NOMO-1 treated with DMSO at 0.1 percent for 48 hours (cell line): Measurements from ENCODE around the gene GALR3.
A peak's percentile ranks its signal among the peaks of the same experiment; 100 is the strongest.

Source experiments
- DNase-seq: peaks from one replicate; lab custom pipeline; 2025; ENCODE audit not compliant: unreplicated experiment; lab: John Stamatoyannopoulos, UW

GALR3 gene

DNA sequence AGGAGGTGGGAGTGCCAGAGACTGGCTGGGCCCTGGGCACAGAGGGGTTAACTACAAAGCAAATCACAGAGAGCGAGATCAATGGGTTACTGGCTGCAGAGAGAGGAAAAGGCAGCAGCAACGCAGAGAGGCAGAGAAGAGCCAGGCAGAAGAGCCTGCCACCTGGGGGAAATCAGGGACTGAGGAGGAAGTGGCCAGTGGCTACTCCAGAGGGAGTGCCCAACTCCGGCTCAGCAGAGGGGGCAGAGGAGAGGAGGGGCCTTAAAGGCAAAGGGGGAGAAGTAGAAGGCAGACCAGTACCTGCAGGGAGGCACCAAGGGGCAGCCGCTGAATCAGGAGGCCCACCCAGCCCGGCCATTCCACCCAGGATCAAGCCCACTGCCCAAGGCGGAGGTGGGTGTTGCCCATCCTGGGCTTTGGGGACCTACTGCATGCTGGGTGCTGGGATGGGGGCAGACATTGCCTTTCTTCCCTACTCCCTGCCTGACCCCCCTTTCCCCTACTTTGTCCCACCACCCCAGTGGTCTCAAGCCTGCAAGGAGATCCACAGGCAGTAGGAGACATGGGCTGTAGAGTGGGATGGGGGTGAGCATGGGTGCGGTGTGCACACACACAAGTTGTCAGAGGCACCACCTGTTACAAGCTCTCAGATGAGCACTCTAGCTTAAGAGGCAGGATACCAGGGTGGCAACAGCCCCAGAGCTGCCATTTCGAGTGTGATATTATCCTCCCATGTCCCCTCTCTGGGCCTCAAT lies 926 bp upstream of the GALR3 start:
- no peak for DNase-seq

DNA sequence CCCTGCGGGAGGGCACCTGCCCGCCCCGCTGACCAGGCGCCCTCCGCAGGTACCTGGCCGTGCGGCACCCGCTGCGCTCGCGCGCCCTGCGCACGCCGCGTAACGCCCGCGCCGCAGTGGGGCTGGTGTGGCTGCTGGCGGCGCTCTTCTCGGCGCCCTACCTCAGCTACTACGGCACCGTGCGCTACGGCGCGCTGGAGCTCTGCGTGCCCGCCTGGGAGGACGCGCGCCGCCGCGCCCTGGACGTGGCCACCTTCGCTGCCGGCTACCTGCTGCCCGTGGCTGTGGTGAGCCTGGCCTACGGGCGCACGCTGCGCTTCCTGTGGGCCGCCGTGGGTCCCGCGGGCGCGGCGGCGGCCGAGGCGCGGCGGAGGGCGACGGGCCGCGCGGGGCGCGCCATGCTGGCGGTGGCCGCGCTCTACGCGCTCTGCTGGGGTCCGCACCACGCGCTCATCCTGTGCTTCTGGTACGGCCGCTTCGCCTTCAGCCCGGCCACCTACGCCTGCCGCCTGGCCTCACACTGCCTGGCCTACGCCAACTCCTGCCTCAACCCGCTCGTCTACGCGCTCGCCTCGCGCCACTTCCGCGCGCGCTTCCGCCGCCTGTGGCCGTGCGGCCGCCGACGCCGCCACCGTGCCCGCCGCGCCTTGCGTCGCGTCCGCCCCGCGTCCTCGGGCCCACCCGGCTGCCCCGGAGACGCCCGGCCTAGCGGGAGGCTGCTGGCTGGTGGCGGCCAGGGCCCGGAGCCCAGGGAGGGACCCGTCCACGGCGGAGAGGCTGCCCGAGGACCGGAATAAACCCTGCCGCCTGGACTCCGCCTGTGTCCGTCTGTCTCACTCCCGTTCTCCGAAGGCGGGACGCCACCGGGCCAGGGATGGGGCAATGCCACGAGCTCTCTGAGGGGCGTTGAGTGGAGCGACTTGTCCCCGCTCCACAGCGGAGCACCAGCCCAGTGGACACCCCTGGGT lies 1.8 kb downstream of the GALR3 start:
- DNase-seq = peak; percentile 49

- DNase-seq = no peak
These were observed 3.9 kb downstream of the GALR3 start for GRCh38 chr22:37827056-37827455.

- DNase-seq = no peak
These were observed 7.1 kb downstream of the GALR3 start for GRCh38 chr22:37830093-37830842.

DNA sequence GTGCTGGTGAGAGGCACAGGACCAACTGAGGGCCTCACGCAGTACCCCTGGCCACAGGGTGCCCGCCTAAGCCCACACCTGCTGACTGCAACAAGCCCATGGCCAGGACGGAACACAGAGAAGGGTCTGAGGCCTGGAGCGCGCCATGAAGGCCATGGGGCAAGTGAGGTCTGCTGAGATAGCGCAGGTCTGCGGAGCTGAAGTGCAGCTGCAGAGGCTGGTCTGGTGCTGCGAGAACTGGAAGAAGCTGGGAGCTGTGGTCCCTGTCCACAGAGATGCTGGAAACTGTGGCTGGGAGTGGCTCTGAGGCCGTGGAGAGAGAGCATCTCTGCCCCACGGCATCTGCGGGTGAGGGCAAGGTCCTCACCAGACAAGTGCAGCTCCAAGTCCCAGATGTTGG lies 8.3 kb downstream of the GALR3 start:
- DNase-seq = no peak

DNA sequence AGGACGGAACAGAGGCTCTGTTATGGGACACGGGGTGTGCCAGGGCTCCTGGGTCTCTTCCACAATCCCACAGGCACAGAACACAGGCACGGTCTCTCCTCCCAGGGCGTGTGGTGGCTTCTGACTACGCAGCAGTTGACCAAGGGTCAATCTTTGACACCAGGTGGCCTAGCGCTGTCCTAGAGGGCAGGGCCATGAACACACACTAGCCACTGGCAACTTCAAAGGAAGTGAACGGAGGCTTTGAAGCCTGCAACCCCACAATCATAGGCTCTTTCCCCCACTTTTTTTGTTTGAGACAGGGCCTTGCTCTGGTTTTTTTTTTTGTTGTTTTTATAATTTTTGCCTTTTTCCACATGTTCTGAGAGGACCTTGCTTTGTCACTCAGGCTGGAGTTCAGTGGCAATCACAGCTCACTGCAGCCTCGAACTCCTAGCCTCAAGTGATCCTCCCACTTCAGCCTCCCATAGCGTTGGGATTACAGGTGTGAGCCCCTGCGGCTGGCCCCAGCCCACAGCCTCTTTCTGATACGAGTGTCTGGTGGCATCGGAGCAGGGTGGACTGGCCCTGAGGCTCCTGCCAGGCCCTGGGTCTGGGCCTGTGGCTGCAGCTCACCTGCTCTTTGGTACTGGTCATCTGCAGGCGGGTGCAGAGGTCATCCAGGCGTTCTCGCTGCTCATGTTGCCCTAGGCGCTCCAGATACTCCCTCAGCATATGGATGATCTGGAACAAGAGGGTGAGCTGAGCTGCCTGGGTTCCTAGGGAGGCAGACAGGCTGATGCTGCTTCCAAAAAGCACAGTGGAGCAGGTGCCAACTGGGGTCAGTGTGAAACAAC lies 9.1 kb downstream of the GALR3 start:
- DNase-seq = no peak

GRCh38 chr22:37842015-37842793 lies 19.0 kb downstream of the GALR3 start:
- no peak for DNase-seq

DNA sequence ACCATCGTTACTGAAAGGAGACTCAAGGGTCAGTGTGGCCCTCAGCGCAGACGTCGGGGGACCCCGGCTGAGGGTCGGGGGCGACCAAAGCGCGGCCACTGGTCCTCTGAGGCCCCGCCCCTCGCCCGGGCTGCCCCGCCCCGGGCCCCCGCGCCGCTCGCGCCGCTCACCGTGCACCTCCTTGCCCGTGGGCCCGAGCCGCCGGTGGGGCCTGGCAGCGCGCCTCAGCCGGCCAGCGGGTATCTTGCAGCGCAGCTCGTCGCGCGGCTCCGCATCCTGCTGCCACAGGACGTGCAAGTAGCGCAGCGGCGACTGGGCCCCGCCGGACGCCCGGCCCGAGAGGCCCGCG lies 20.5 kb downstream of the GALR3 start:
- DNase-seq = no peak

DNA sequence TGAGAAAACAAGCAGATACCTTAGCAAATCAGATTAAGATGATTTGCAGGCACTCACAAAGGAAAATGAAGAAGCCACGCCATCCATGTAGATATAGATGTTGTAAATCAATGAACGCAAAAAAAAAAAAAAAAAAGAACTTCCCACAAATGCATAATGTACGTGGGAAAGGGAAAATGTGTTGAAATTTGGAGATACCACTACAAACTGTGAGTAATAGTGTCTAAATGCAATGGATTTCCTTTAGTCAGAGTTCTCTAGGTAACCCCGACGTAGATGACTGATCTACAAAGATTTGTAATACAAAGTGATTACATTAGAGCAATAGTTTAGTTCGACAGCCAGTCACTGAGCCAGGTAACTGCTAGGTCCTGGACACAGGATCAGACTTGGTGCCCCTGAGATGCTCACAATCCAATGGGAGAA lies 21.7 kb downstream of the GALR3 start:
- DNase-seq = no peak

DNA sequence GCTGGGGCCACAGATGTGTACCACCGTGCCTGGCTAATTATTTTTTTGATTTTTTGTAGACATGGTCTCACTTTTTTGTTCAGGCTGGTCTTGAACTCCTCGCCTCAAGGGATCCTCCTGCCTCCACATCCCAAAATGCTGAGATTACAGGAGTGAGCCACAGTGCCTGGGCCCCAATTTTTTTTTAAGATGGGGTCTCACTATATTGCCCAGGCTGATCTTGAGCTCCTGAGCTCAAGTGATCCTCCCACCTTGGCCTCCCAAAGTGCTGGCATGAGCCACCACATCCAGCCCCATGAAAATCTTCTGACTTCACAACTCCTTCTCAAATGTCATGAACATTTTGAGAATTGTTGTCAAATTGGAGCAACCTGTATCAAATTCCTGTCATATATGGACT lies 23.3 kb downstream of the GALR3 start:
- DNase-seq = no peak

DNA sequence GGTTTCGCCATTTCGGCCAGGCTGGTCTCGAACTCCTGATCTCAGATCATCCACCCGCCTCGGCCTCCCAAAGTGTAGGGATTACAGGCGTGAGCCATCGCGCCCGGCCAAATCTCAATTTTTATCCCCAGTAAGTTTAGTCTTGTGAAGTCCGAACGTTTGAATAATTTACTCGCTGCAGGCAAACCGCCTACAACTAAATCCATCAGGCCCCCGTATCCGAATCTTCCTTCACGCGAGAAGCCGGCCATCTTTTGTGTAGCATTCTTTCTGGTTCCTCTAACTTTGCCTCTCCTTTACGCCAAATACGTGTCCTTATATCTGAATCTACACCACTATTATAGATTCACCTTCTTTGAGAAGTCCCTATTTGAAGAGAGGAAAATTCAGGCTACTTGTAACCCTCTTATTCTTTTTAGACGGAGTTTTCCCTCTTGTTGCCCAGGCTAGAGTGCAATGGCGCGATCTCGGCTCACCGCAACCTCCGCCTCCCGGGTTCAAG lies 25.5 kb downstream of the GALR3 start:
- DNase-seq = peak; percentile 45

DNA sequence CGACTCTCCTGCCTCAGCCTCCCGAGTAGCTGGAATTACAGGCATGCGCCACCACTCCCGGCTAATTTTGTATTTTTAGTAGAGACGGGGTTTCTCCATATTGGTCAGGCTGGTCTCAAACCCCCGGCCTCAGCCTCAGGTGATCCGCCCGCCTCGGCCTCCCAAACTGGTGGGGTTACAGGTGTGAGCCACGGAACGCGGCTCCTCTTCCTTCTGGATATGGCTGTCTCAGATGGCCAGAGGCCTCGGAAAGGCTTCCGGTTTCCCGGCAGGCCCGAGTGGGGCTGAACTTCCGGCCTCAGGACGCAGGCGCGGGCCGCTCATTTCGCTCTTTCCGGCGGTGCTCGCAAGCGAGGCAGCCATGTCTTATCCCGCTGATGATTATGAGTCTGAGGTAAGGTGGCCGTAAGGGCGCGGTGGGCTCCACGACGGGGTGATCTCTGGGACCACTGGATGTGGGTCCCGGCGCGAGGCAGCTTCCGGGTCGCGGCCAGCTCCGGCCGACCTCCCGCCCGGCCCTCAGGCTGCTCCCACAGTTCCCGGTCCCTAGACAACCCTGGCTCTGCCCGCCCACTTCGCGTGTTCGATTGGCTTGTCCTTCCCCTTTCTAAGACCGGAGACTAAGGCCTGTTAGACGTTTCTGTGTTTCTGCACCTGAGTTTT lies 26.0 kb downstream of the GALR3 start, which contains the start of gene EIF3L:
EIF3L (plus strand) TSS at position 331 of the 663 bp plus-strand sequence; CDS start at position 362, 31 bp downstream.
- peak; percentile 81 for DNase-seq

DNA sequence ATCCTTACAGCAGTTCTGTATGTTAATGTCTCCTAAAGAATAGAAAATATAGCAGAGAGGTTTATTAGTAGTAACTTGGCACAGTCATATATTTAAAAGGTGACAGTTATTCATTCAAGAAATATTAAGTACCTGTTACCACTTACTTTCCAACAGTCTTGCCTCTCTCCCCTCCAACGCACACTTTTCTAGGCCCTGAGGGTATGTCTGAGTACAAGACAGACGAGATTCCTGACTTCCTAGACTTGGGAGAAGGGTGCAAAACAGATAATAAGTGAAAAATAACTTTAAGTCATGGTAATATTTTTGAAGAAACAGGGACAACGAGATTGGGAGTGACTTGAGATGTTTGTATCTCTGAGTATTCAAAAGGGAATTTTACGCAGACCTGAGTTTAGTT lies 27.6 kb downstream of the GALR3 start:
- DNase-seq = no peak

GRCh38 chr22:37852418-37852817 lies 29.2 kb downstream of the GALR3 start:
- DNase-seq = no peak

- no peak for DNase-seq
These were observed 31.8 kb downstream of the GALR3 start for GRCh38 chr22:37854946-37855345.

DNA sequence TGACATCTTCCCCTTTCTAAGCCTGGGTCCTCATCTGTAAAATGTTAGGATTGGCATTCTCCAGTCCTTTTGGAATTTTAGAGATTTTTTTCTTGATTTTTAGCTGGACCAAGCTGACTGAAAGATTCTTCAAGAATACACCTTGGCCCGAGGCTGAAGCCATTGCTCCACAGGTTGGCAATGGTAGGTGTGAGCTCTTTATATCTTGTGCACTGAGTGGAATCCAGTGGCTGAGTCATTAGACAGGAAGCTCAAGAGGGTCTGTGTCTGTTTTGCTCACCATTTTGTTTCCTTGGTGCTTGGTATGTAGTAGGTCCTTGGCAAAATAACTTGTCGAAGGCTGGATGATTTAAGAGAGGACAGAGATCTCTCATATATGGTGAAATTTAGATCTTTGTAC lies 32.3 kb downstream of the GALR3 start:
- DNase-seq = no peak

DNA sequence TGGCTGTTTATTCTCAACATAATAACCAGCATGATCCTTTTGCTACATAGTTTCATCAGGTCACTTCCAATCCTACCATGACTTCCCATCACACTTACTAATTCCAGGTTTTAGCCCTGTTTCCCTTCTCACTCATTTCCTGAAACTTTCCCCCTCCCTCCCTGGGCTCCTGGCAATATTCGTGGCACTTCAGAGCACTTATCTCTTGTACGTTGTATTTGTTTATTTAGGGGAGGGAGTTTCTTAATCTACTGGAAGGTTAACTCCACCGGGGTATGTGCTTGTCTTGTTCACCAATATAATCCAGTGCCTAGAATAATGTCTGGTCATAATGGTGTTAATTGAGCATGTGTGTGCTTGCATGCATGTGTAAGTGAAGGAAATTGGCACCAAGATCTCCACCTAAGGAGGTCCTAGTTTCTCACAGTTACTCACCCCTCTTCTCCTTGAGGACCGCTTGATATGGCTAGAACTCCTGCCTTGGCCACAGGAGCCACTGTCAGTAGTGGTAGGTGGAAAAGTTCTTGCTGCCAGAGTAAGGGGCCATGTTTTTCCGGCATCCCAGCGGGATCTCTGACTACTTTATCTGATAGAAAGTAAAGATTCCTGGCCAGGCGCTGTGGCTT lies 37.7 kb downstream of the GALR3 start:
- no peak for DNase-seq

- no peak for DNase-seq
These were observed 39.6 kb downstream of the GALR3 start for GRCh38 chr22:37862570-37863325.
